HG03097 (cell line): ENCODE results near the gene LMO1.

Source experiments
- ATAC-seq: cut with Tn5 transposase; IDR thresholded peaks from one replicate; pipeline ENCODE4 v1.9.1; 2021; ENCODE audit not compliant: unreplicated experiment, low FRiP score

LMO1 gene

GRCh38 chr11:8288824-8289491 is 25.3 kb upstream of the LMO1 start:
- ATAC-seq, result no peak

- ATAC-seq, result no peak
Measured at GRCh38 chr11:8288166-8288772, 24.6 kb upstream of the LMO1 start.

- no peak for ATAC-seq
Measured at GRCh38 chr11:8287703-8288102, 24.0 kb upstream of the LMO1 start.

GRCh38 chr11:8287297-8287696 is 23.6 kb upstream of the LMO1 start:
- ATAC-seq, result no peak

- ATAC-seq, result no peak
Measured at GRCh38 chr11:8286886-8287285, 23.2 kb upstream of the LMO1 start.

GRCh38 chr11:8285796-8286195 is 22.1 kb upstream of the LMO1 start:
- no peak for ATAC-seq

- ATAC-seq, result no peak
Measured at GRCh38 chr11:8285228-8285627, 21.6 kb upstream of the LMO1 start.

GRCh38 chr11:8283465-8284230 is 20.0 kb upstream of the LMO1 start:
- ATAC-seq, result no peak

- no peak for ATAC-seq
Measured at GRCh38 chr11:8283100-8283464, 19.4 kb upstream of the LMO1 start.

GRCh38 chr11:8282631-8283030 is 19.0 kb upstream of the LMO1 start:
- no peak for ATAC-seq

GRCh38 chr11:8281266-8281665 is 17.6 kb upstream of the LMO1 start:
- no peak for ATAC-seq

- ATAC-seq, result no peak
Measured at GRCh38 chr11:8277691-8278090, 14.0 kb upstream of the LMO1 start.

- no peak for ATAC-seq
Measured at GRCh38 chr11:8276528-8276927, 12.8 kb upstream of the LMO1 start.

GRCh38 chr11:8273287-8273686 is 9.6 kb upstream of the LMO1 start:
- no peak for ATAC-seq

GRCh38 chr11:8271106-8271886 is 7.6 kb upstream of the LMO1 start:
- ATAC-seq, result no peak

- no peak for ATAC-seq
Measured at GRCh38 chr11:8269636-8270035, 6.0 kb upstream of the LMO1 start.

- no peak for ATAC-seq
Measured at GRCh38 chr11:8268530-8269400, 5.1 kb upstream of the LMO1 start.

GRCh38 chr11:8267831-8268529 is 4.3 kb upstream of the LMO1 start:
- ATAC-seq, result no peak

GRCh38 chr11:8267280-8267679 is 3.6 kb upstream of the LMO1 start:
- ATAC-seq, result no peak
